HepG2 (cell line): ENCODE results near the gene ULK3. TPM values are rescaled to one million over a fixed set of nuclear protein-coding genes. Genes with fewer than 3 reads are reported as not detected.

Source experiments
- ATAC-seq: fragments of 200-7000 bp; cut with Tn5 transposase; 3 replicates; pipeline ENCODE4 v1.9.1; 2020; ENCODE audit warnings: mild to moderate bottlenecking, moderate library complexity
- BruUV-seq: library from RNA; stranded (reverse); fragments of 400-500 nt; replicated peaks from 2 replicates; lab custom pipeline; 2021; lab: Mats Ljungman, UMichigan
- CTCF ChIA-PET: fragments of 300-600 bp; formaldehyde crosslinking; extraction: SDS; loops from one replicate; lab custom pipeline; 2021; ENCODE audit warnings: low total read pairs, inconsistent platforms, low intra/inter-chr PET ratio; lab: Yijun Ruan, JAX
- POLR2A ChIA-PET: fragments of 350-600 bp; sonication (Branson Sonifier 250); formaldehyde crosslinking; loops from one replicate; lab custom pipeline; 2020; ENCODE audit warnings: antibody characterized with exemption, inconsistent platforms; lab: Yijun Ruan, JAX
- DNase-seq: peaks from one replicate; pipeline ENCODE4 v3.0.0-alpha.2; 2015; ENCODE audit warnings: low spot score
- FAIRE-seq: peaks from 3 replicates; lab custom pipeline; 2011; peaks lifted over from hg19 to GRCh38; lab: Jason Lieb, UNC
- H2AFZ ChIP-seq: one replicate; pipeline ENCODE4 v1.6.1; 2011; ENCODE audit warnings: low read length, inconsistent platforms
- H3K27ac ChIP-seq: fragments of 300-600 bp; 3 replicates; pipeline ENCODE4 v1.8.0; 2011; ENCODE audit warnings: mixed run types, mild to moderate bottlenecking, mixed read lengths, low read length, inconsistent platforms; ENCODE audit not compliant: insufficient read depth; ENCODE audit errors: extremely low read length
- H3K27me3 ChIP-seq, 2 experiments: fragments of 200-600 bp in 1 of 2; 2 replicates in 1 of 2; 3 replicates in 1 of 2; pipeline versions ENCODE4 v1.6.0 to v1.8.0; 2011; ENCODE audit warnings: low read length in 2 of 2, mild to moderate bottlenecking in 2 of 2, moderate library complexity in 2 of 2, inconsistent platforms in 1 of 2; ENCODE audit not compliant: insufficient read depth in 2 of 2, control insufficient read depth in 1 of 2
- H3K36me3 ChIP-seq, 2 experiments: fragments of 200-600 bp in 1 of 2; replicated peaks in 1 of 2; 2 replicates in 1 of 2; 3 replicates in 1 of 2; pipeline versions ENCODE4 v1.5.1 to v1.8.0; 2011; ENCODE audit warnings: low read length in 2 of 2, inconsistent platforms in 1 of 2; ENCODE audit not compliant: insufficient read depth in 2 of 2, control insufficient read depth in 1 of 2
- H3K4me1 ChIP-seq: 2 replicates; pipeline ENCODE4 v1.5.1; 2012; ENCODE audit warnings: low read length, inconsistent platforms; ENCODE audit not compliant: insufficient read depth
- H3K4me2 ChIP-seq: 2 replicates; pipeline ENCODE4 v1.6.0; 2011; ENCODE audit warnings: low read depth, low read length, inconsistent platforms
- H3K4me3 ChIP-seq, 3 experiments: fragments of 200-600 bp in 1 of 3; sonication (generic), shearing (Covaris generic) in 1 of 3; replicated peaks in 1 of 3; 2 replicates each; pipeline ENCODE4 v1.5.1; 2011 to 2016; ENCODE audit warnings: low read length in 3 of 3, inconsistent platforms in 2 of 3, low read depth in 2 of 3, mild to moderate bottlenecking in 2 of 3, control low read depth in 1 of 3, mixed read lengths in 1 of 3; ENCODE audit not compliant: insufficient read depth in 1 of 3
- H3K79me2 ChIP-seq: one replicate; pipeline ENCODE4 v1.6.1; 2011; ENCODE audit warnings: low read length, inconsistent platforms; ENCODE audit not compliant: insufficient read depth
- H3K9ac ChIP-seq: 2 replicates; pipeline ENCODE4 v1.6.0; 2011; ENCODE audit warnings: mild to moderate bottlenecking, low read depth, low read length, inconsistent platforms; ENCODE audit not compliant: insufficient read depth
- H3K9me3 ChIP-seq: 2 replicates; pipeline ENCODE4 v1.5.1; 2012; ENCODE audit warnings: mild to moderate bottlenecking, low read length
- H4K20me1 ChIP-seq: 2 replicates; pipeline ENCODE4 v1.6.0; 2011; ENCODE audit warnings: inconsistent platforms, mild to moderate bottlenecking, low read length, moderate library complexity; ENCODE audit not compliant: insufficient read depth
- FLYWCH1 ChIP-seq: sonication (generic); formaldehyde crosslinking; IDR thresholded peaks from 2 replicates; pipeline ENCODE4 v1.8.1; 2023; ENCODE audit warnings: mild to moderate bottlenecking, missing genetic modification reagents
- GLI4 ChIP-seq: sonication (generic); formaldehyde crosslinking; IDR thresholded peaks from 2 replicates; pipeline ENCODE4 v1.5.1; 2020; ENCODE audit warnings: missing genetic modification reagents, mild to moderate bottlenecking, moderate library complexity, borderline replicate concordance
- IRF2 ChIP-seq: IDR thresholded peaks from 2 replicates; pipeline ENCODE4 v1.6.1; 2018; ENCODE audit warnings: missing genetic modification reagents, missing compliant biosample characterization
- ZBTB3 ChIP-seq: sonication (generic); formaldehyde crosslinking; IDR thresholded peaks from 2 replicates; pipeline ENCODE4 v1.4.0; 2020; ENCODE audit warnings: low read depth, mild to moderate bottlenecking, moderate library complexity, missing genetic modification reagents, borderline replicate concordance
- ZNF326 ChIP-seq: sonication (generic); formaldehyde crosslinking; IDR thresholded peaks from 2 replicates; pipeline ENCODE4 v1.4.0; 2020; ENCODE audit warnings: missing genetic modification reagents, borderline replicate concordance
- ZNF577 ChIP-seq: sonication (generic); formaldehyde crosslinking; IDR thresholded peaks from 2 replicates; pipeline ENCODE4 v1.4.0; 2020; ENCODE audit warnings: mild to moderate bottlenecking, low read depth, missing genetic modification reagents, borderline replicate concordance
- WGBS: methylation state at CpG from one replicate; pipeline ENCODE4 v1.1.6; 2017; ENCODE audit warnings: low lambda C conversion rate; 5-methylcytosine and 5-hydroxymethylcytosine counted together
- in situ Hi-C: cut with HindIII; loops from 2 replicates; pipeline ENCODE4 v1.10.0; 2017; ENCODE audit warnings: low pct_unique_long_range_greater_than_20kb; ENCODE audit not compliant: extremely low pct_ligation_motif_present
- intact Hi-C: fragments of 100-400 bp; cut with micrococcal nuclease; formaldehyde crosslinking; loops from one replicate; pipeline ENCODE4 v1.10.0; 2022; ENCODE audit not compliant: unreplicated experiment
- polyA plus RNA-seq, 8 experiments: library from polyadenylated mRNA; depleted of rRNA in 3 of 8; stranded (reverse) in 7 of 8; unstranded in 1 of 8; fragments of >200 nt; fragmentation: Illumina TruSeq in 4 of 8; extraction: Trizol in 4 of 8; gene quantifications; 2 replicates each; pipeline versions ENCODE4 v1.2.1 to v1.2.3, GENCODE V29; 2011 to 2016; ENCODE audit warnings: low read depth in 4 of 8, missing spikeins in 1 of 8, mixed read lengths in 1 of 8; ENCODE audit not compliant: insufficient read depth in 1 of 8
- total RNA-seq, 5 experiments: library from RNA; depleted of rRNA; stranded (reverse); fragments of >200 nt; fragmentation: Illumina TruSeq; extraction: Trizol; gene quantifications; 2 replicates each; pipeline ENCODE4 v1.2.3, GENCODE V29; 2016; ENCODE audit warnings: low read depth in 1 of 5
- TF ChIP-seq, protein P1 (sequence below): sonication (generic); formaldehyde crosslinking; IDR thresholded peaks from 2 replicates; pipeline ENCODE4 v1.4.0; 2020; ENCODE audit warnings: missing genetic modification reagents
- TF ChIP-seq, protein P2 (sequence below): sonication (generic); formaldehyde crosslinking; IDR thresholded peaks from 2 replicates; pipeline ENCODE4 v1.4.0; 2020; ENCODE audit warnings: mild to moderate bottlenecking, low read depth, missing genetic modification reagents
- TF ChIP-seq, protein P3 (sequence below): IDR thresholded peaks from 2 replicates; pipeline ENCODE4 v1.6.1; 2012; ENCODE audit warnings: inconsistent platforms
- TF ChIP-seq, protein P4 (sequence below): sonication (generic); formaldehyde crosslinking; IDR thresholded peaks from 2 replicates; pipeline ENCODE4 v1.4.0; 2020; ENCODE audit warnings: missing genetic modification reagents, mild to moderate bottlenecking, borderline replicate concordance
- TF ChIP-seq, protein P5 (sequence below): sonication (generic); formaldehyde crosslinking; IDR thresholded peaks from 2 replicates; pipeline ENCODE4 v1.9.0; 2021; ENCODE audit warnings: missing genetic modification reagents, borderline replicate concordance
- TF ChIP-seq, protein P6 (sequence below): sonication (generic); formaldehyde crosslinking; IDR thresholded peaks from 2 replicates; pipeline ENCODE4 v1.5.0; 2020; ENCODE audit warnings: mild to moderate bottlenecking, missing genetic modification reagents, moderate library complexity

The ULK3 gene
- total and polyA plus RNA-seq, 2 of the 13 experiments (the other 11 are each of a cell fraction or from before 2014, with no cell fraction given) = 15.2 to 23.7 TPM

DNA sequence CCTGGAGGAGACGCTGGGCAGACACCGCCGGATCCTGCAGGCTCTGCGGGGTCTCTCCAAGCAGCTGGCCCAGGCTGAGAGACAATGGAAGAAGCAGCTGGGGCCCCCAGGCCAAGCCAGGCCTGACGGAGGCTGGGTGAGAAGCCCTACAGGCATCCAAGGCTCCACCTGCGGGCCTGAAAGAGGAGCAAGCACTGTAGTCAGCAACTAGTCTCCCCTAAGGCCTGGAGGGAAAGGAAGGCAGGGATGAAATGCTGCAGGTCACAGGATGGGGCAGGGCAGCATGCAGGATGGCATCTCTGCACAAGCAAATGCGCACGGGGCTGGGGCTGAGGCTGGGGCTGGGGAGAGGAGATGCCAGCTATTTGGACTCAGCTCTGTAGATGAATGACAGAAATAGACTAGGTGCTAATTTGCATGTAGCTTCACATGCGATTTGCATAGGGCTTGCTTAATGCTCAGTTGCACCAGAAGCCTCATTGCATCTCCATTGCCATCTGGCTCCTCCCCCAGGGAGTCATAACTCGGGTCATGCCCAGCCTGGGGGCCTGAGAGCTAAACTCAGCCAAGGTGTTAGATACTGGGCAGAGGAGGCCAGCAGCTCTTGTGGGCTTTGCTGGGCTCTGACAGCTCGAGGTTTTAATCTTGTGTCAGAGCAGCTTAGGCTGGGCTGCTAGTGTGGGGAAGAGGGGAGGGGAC, 21.7 kb downstream of the ULK3 start (continued):
- TF ChIP-seq ZNF326 (CRISPR knock-in tag) = no peak
- TF ChIP-seq, protein P1, sequence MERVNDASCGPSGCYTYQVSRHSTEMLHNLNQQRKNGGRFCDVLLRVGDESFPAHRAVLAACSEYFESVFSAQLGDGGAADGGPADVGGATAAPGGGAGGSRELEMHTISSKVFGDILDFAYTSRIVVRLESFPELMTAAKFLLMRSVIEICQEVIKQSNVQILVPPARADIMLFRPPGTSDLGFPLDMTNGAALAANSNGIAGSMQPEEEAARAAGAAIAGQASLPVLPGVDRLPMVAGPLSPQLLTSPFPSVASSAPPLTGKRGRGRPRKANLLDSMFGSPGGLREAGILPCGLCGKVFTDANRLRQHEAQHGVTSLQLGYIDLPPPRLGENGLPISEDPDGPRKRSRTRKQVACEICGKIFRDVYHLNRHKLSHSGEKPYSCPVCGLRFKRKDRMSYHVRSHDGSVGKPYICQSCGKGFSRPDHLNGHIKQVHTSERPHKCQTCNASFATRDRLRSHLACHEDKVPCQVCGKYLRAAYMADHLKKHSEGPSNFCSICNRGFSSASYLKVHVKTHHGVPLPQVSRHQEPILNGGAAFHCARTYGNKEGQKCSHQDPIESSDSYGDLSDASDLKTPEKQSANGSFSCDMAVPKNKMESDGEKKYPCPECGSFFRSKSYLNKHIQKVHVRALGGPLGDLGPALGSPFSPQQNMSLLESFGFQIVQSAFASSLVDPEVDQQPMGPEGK (CRISPR knock-in tag) = no peak
- TF ChIP-seq GLI4 = no peak
- TF ChIP-seq ZBTB3 (CRISPR knock-in tag) = no peak
- TF ChIP-seq, protein P2, sequence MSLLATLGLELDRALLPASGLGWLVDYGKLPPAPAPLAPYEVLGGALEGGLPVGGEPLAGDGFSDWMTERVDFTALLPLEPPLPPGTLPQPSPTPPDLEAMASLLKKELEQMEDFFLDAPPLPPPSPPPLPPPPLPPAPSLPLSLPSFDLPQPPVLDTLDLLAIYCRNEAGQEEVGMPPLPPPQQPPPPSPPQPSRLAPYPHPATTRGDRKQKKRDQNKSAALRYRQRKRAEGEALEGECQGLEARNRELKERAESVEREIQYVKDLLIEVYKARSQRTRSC (CRISPR knock-in tag) = no peak
- no peak for TF ChIP-seq FLYWCH1 (CRISPR knock-in tag)

DNA sequence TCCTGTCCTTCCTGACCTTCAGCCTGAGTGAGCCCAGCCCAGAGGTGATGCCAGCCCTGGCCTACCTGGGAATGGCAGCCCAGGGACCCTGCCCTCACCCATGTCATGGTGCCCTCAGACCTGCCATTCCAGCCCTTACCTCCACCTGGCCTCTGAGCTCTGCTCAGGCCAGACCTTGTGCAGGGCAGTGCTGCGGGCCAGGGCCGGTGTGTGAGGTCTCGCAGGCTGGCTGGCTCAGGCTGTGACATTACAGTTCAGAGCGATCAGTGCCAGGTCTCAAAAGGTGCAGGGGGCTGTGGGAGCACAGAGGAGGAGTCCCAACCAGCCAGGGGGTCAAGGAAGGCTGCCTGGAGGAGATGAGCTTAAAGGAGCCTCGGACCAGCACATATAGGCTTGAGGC, 22.9 kb downstream of the ULK3 start:
- ChIA-PET CTCF (no interaction called here), POLR2A (no interaction called here)
- intact Hi-C loops = no loop called here
- no peak for FAIRE-seq
- BruUV-seq = no TSS peak
- Histone ChIP-seq H3K36me3 (no peaks in the 10 kb centered on the region), H3K4me1 (peaks cover 40% of the 10 kb centered on the region), H3K4me2 (no peak overlapping the region), H3K79me2 (no peaks in the 10 kb centered on the region), H3K27ac (no peak overlapping the region), H4K20me1 (no peaks in the 10 kb centered on the region), H2AFZ (no peak overlapping the region), H3K9ac (no peak overlapping the region), H3K27me3 (peaks cover 1 to 16% of the 10 kb centered on the region in 2 experiments; a peak in 3 of 5 replicates), H3K4me3 (no peak overlapping the region), H3K9me3 (no peaks in the 10 kb centered on the region)
- in situ Hi-C loops = no loop called here
- no peak for ATAC-seq
- DNase-seq = no peak
- WGBS = 0% methylated on average over 1 of the region's 5 CpGs
- TF ChIP-seq, protein P3, sequence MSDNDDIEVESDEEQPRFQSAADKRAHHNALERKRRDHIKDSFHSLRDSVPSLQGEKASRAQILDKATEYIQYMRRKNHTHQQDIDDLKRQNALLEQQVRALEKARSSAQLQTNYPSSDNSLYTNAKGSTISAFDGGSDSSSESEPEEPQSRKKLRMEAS = no peak
- TF ChIP-seq, protein P4, sequence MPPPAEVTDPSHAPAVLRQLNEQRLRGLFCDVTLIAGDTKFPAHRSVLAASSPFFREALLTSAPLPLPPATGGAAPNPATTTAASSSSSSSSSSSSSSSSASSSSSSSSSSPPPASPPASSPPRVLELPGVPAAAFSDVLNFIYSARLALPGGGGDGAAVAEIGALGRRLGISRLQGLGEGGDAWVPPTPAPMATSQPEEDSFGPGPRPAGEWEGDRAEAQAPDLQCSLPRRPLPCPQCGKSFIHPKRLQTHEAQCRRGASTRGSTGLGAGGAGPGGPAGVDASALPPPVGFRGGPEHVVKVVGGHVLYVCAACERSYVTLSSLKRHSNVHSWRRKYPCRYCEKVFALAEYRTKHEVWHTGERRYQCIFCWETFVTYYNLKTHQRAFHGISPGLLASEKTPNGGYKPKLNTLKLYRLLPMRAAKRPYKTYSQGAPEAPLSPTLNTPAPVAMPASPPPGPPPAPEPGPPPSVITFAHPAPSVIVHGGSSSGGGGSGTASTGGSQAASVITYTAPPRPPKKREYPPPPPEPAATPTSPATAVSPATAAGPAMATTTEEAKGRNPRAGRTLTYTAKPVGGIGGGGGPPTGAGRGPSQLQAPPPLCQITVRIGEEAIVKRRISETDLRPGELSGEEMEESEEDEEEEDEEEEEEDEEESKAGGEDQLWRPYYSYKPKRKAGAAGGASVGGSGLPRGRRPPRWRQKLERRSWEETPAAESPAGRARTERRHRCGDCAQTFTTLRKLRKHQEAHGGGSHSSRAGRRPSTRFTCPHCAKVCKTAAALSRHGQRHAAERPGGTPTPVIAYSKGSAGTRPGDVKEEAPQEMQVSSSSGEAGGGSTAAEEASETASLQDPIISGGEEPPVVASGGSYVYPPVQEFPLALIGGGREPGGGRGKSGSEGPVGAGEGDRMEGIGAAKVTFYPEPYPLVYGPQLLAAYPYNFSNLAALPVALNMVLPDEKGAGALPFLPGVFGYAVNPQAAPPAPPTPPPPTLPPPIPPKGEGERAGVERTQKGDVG = no peak
- TF ChIP-seq, protein P5, sequence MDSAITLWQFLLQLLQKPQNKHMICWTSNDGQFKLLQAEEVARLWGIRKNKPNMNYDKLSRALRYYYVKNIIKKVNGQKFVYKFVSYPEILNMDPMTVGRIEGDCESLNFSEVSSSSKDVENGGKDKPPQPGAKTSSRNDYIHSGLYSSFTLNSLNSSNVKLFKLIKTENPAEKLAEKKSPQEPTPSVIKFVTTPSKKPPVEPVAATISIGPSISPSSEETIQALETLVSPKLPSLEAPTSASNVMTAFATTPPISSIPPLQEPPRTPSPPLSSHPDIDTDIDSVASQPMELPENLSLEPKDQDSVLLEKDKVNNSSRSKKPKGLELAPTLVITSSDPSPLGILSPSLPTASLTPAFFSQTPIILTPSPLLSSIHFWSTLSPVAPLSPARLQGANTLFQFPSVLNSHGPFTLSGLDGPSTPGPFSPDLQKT (CRISPR knock-in tag) = no peak
- TF ChIP-seq ZNF577 (CRISPR knock-in tag) = no peak
- TF ChIP-seq, protein P6, sequence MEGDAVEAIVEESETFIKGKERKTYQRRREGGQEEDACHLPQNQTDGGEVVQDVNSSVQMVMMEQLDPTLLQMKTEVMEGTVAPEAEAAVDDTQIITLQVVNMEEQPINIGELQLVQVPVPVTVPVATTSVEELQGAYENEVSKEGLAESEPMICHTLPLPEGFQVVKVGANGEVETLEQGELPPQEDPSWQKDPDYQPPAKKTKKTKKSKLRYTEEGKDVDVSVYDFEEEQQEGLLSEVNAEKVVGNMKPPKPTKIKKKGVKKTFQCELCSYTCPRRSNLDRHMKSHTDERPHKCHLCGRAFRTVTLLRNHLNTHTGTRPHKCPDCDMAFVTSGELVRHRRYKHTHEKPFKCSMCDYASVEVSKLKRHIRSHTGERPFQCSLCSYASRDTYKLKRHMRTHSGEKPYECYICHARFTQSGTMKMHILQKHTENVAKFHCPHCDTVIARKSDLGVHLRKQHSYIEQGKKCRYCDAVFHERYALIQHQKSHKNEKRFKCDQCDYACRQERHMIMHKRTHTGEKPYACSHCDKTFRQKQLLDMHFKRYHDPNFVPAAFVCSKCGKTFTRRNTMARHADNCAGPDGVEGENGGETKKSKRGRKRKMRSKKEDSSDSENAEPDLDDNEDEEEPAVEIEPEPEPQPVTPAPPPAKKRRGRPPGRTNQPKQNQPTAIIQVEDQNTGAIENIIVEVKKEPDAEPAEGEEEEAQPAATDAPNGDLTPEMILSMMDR = no peak
- no peak for TF ChIP-seq IRF2 (CRISPR knock-in tag)
